NCI-H146 (cell line): Measurements from ENCODE around the gene DNMT3A.

Experiments used
- DNase-seq: peaks from one replicate; lab custom pipeline; 2025; lab: John Stamatoyannopoulos, UW

The DNMT3A gene

GRCh38 chr2:25257032-25257552 lies 84.6 kb downstream of the DNMT3A start:
- DNase-seq = peak; percentile 50

- DNase-seq = no peak
Measured at GRCh38 chr2:25256488-25256875, 85.2 kb downstream of the DNMT3A start.

- DNase-seq = no peak
Measured at GRCh38 chr2:25255745-25256487, 85.8 kb downstream of the DNMT3A start.

GRCh38 chr2:25254961-25255360 lies 86.8 kb downstream of the DNMT3A start:
- DNase-seq = no peak

GRCh38 chr2:25253153-25253626 lies 88.5 kb downstream of the DNMT3A start:
- no peak for DNase-seq

GRCh38 chr2:25252291-25253152 lies 89.2 kb downstream of the DNMT3A start:
- DNase-seq = peak; percentile 87

- peak; percentile 72 for DNase-seq
Measured at GRCh38 chr2:25251422-25252273, 90.1 kb downstream of the DNMT3A start.

- DNase-seq = no peak
Measured at GRCh38 chr2:25251071-25251421, 90.7 kb downstream of the DNMT3A start.

GRCh38 chr2:25250331-25251070 lies 91.2 kb downstream of the DNMT3A start:
- DNase-seq = no peak

- no peak for DNase-seq
Measured at GRCh38 chr2:25249785-25250184, 91.9 kb downstream of the DNMT3A start.

- DNase-seq = no peak
Measured at GRCh38 chr2:25247792-25248512, 93.8 kb downstream of the DNMT3A start.

- no peak for DNase-seq
Measured at GRCh38 chr2:25246558-25247290, 95.0 kb downstream of the DNMT3A start.

- DNase-seq = no peak
Measured at GRCh38 chr2:25246001-25246400, 95.7 kb downstream of the DNMT3A start.

GRCh38 chr2:25245141-25245540 lies 96.6 kb downstream of the DNMT3A start:
- DNase-seq = no peak

- no peak for DNase-seq
Measured at GRCh38 chr2:25243995-25244394, 97.7 kb downstream of the DNMT3A start.

GRCh38 chr2:25241452-25241851 lies 100.3 kb downstream of the DNMT3A start:
- DNase-seq = no peak

- no peak for DNase-seq
Measured at GRCh38 chr2:25240636-25241035, 101.1 kb downstream of the DNMT3A start.

GRCh38 chr2:25238920-25239319 lies 102.8 kb downstream of the DNMT3A start:
- no peak for DNase-seq

- no peak for DNase-seq
Measured at GRCh38 chr2:25237764-25238163, 104.0 kb downstream of the DNMT3A start.

- no peak for DNase-seq
Measured at GRCh38 chr2:25236736-25237135, 105.0 kb downstream of the DNMT3A start.
